ENCODE results near the gene CMKLR1.

Gene CMKLR1

GRCh38 chr12:108257610-108258106 is 81.5 kb downstream of the CMKLR1 start:
- DNase-seq = no peak

- no peak for DNase-seq
Observed at GRCh38 chr12:108257004-108257403, 82.1 kb downstream of the CMKLR1 start.

- no peak for DNase-seq
Observed at GRCh38 chr12:108255252-108255602, 83.9 kb downstream of the CMKLR1 start.

- no peak for DNase-seq
Observed at GRCh38 chr12:108254517-108255251, 84.4 kb downstream of the CMKLR1 start.

- no peak for DNase-seq
Observed at GRCh38 chr12:108254030-108254429, 85.1 kb downstream of the CMKLR1 start.

GRCh38 chr12:108253540-108253939 is 85.6 kb downstream of the CMKLR1 start:
- DNase-seq = no peak

- DNase-seq = no peak
Observed at GRCh38 chr12:108252523-108252922, 86.6 kb downstream of the CMKLR1 start.

- no peak for DNase-seq
Observed at GRCh38 chr12:108248011-108248410, 91.1 kb downstream of the CMKLR1 start.

- DNase-seq = no peak
Observed at GRCh38 chr12:108247130-108247529, 92.0 kb downstream of the CMKLR1 start.

- DNase-seq = no peak
Observed at GRCh38 chr12:108241986-108242703, 97.0 kb downstream of the CMKLR1 start.

GRCh38 chr12:108240928-108241327 is 98.2 kb downstream of the CMKLR1 start:
- no peak for DNase-seq

- DNase-seq = no peak
Observed at GRCh38 chr12:108240027-108240785, 98.9 kb downstream of the CMKLR1 start.

GRCh38 chr12:108239378-108239777 is 99.7 kb downstream of the CMKLR1 start:
- DNase-seq = no peak

GRCh38 chr12:108238474-108238873 is 100.6 kb downstream of the CMKLR1 start:
- DNase-seq = no peak

All from CD4-positive, alpha-beta T cell treated with Interleukin-17A for 4 hours (primary cell).